ENCODE results near the gene ZC3H6.
"Not testable (repeated sequence)": the region's sequence is repeated elsewhere in the genome, so short reads cannot be mapped to it uniquely, and the experiment has no call there.

The ZC3H6 gene

DNA sequence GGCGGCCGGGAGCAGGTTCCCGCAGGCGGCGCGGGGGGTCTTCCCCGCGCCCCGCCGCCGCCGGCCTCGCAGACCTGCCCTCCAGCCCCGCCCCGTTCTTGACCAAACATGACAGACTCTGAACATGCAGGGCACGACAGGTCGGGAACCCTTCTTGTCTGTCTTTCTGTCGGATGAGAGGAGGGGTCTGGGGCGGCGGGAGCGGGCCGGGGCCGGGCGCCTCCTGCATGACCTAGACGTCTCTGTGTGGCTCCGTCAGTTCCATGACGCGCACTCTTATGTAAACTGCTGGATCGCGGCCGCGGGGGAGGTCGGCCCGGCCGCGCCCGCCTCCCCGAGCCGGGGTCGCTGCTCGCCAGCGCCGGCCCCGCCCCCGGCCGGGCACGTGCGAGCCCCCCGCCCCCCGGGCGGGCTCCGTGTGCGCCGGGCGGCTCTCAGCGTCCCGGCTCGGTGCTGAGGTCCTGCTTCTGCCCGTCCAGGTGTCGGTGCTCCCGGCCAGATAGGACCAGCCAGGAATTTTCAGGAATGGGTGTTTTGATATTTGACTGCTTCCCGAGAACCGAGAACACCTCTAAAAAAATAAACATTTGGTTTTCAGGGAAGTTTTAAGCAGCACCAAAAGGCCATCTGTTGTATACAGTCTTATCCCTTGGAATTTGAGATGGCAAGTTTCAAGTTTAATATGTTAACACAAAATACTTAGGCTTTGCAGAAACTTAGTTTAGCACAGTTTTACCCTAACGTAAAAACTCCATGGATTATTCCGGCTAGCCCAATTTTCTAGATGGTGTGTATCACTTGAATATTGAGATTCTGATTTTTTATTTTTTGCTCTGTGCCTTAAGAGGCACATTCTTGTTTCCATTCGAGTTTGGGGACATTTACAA, 733 bp downstream of the ZC3H6 start:
- peak overlapping the region; percentile 89 for H3K4me3 ChIP-seq (ENCODE audit: low read length)
- TF ChIP-seq, protein P1, sequence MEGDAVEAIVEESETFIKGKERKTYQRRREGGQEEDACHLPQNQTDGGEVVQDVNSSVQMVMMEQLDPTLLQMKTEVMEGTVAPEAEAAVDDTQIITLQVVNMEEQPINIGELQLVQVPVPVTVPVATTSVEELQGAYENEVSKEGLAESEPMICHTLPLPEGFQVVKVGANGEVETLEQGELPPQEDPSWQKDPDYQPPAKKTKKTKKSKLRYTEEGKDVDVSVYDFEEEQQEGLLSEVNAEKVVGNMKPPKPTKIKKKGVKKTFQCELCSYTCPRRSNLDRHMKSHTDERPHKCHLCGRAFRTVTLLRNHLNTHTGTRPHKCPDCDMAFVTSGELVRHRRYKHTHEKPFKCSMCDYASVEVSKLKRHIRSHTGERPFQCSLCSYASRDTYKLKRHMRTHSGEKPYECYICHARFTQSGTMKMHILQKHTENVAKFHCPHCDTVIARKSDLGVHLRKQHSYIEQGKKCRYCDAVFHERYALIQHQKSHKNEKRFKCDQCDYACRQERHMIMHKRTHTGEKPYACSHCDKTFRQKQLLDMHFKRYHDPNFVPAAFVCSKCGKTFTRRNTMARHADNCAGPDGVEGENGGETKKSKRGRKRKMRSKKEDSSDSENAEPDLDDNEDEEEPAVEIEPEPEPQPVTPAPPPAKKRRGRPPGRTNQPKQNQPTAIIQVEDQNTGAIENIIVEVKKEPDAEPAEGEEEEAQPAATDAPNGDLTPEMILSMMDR (conservative IDR thresholded peaks at IDR 0.05; ENCODE audit: low read depth, low read length) = no peak
- DNase-seq (ENCODE audit: low read depth) = peak; percentile 53

DNA sequence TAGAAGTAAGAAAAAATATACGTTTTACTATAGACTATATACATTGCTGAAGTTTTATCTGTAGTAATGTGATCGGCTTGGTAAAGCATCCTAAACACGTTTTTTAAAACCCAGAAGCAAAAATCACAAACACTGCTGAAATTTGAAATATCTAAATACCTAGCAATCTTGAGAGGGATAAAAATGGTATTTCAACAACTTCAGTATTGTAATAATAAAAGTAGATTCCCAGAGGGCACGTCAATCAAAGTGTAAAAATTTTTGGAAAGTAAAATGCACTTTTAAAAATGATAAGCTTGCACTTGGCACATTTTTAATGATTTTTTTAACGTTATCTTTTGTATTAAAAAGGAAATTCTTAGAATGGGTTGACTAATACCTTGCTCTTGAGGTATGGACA, 1.6 kb downstream of the ZC3H6 start:
- no peak overlapping the region for H3K4me3 ChIP-seq (ENCODE audit: low read length)
- DNase-seq (ENCODE audit: low read depth) = no peak
- TF ChIP-seq, protein P1 (conservative IDR thresholded peaks at IDR 0.05; ENCODE audit: low read depth, low read length) = no peak

DNA sequence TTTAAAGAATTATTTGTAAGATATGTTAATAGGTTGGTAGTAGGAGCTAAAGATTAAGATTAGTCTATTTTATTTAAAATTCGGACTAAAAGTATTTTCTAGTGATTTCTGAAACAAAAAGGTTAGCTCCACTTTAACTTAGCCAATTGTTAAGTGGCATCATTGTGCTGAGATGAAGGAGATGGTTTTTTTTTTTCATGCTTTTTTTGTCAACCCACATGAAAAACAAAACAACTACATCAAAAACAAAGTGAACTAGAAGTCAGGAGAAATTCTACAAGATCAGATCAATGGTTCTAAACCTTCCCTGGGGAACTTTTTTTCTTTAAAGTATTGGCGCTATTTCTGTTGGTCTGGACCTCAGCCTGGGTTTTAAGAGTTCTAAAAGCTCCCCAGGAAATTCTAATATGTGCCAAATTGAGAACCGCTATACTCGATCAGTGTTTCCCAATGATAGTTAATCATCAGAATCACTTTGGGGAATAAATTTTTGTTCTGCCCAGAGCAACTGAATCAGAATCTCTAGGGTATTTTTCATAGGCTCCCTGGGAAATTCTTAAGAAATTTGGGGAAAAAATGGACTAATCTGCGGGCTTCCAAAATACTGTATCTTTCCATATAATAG, 2.3 kb downstream of the ZC3H6 start:
- TF ChIP-seq, protein P1 (conservative IDR thresholded peaks at IDR 0.05; ENCODE audit: low read depth, low read length) = no peak
- H3K4me3 ChIP-seq (ENCODE audit: low read length) = no peak overlapping the region
- DNase-seq (ENCODE audit: low read depth) = no peak

DNA sequence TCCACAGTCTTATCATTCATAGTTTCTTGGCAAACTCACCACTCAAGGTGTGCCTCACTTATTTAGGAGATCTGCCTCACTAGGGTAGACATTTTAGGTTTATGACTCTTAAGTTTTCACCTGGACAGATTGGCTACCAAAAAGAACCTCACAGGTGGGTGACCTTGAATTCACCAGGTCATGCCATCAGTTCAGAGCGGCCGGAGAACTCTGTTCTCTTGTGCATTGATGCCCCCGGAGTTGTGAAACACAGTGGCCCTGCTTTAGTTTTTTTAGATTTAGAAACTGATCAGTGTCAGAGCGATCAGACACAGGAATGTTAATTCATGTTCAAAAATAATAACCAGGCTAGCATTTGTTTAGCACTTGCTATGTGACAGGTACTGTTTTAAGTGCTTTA, 6.7 kb downstream of the ZC3H6 start:
- not testable (repeated sequence) for DNase-seq (ENCODE audit: low read depth); H3K4me3 ChIP-seq (ENCODE audit: low read length)

- not testable (repeated sequence) for H3K4me3 ChIP-seq (ENCODE audit: low read length); DNase-seq (ENCODE audit: low read depth)
Measured at GRCh38 chr2:112283535-112283934, 8.1 kb downstream of the ZC3H6 start.

- DNase-seq (ENCODE audit: low read depth) = no peak
- TF ChIP-seq, protein P1 (conservative IDR thresholded peaks at IDR 0.05; ENCODE audit: low read depth, low read length) = no peak
- no peak overlapping the region for H3K4me3 ChIP-seq (ENCODE audit: low read length)
Measured at GRCh38 chr2:112290088-112290487, 14.7 kb downstream of the ZC3H6 start.

DNA sequence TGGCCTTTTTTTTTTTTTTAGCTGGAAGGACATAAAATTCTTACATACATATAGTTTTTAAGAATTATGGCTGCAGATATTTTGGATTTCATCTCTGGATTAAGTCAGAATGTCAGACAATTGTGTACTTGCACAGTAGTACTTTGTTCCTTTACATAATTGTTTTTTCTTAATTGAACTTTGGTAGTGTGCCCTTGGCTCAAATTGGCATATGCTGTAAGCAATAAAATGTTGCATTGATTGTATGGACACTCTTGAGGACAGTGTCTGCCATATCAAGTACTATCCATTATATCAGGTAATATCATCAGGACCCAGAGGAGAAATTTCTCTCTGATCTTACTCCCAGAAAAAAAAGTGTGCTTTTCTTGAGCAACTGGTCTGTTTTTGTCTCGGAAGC, 15.3 kb downstream of the ZC3H6 start:
- TF ChIP-seq, protein P1 (conservative IDR thresholded peaks at IDR 0.05; ENCODE audit: low read depth, low read length) = no peak
- no peak for DNase-seq (ENCODE audit: low read depth)
- no peak overlapping the region for H3K4me3 ChIP-seq (ENCODE audit: low read length)
